MCF 10A (cell line): ENCODE measurements around the gene BNIPL. TPM values are rescaled to one million over a fixed set of nuclear protein-coding genes. Genes with fewer than 3 reads are reported as not detected.

ENCODE experiments used
- BruUV-seq: library from RNA; stranded (reverse); fragments of 400-500 nt; replicated peaks from 2 replicates; lab custom pipeline; 2021; lab: Mats Ljungman, UMichigan
- CTCF ChIA-PET: fragments of 300-600 bp; sonication (Branson Sonifier 250); formaldehyde crosslinking; extraction: SDS; loops from one replicate; lab custom pipeline; 2021; ENCODE audit warnings: antibody characterized with exemption, inconsistent platforms; lab: Yijun Ruan, JAX
- POLR2A ChIA-PET: fragments of 300-600, 350-650 bp; sonication (Branson Sonifier 250); formaldehyde crosslinking; extraction: SDS; loops from one replicate; lab custom pipeline; 2020; ENCODE audit warnings: antibody characterized with exemption, inconsistent platforms; lab: Yijun Ruan, JAX
- DNase-seq: peaks from one replicate; pipeline ENCODE4 v3.0.0-alpha.2; 2018; ENCODE audit not compliant: unreplicated experiment
- H3K27ac Mint-ChIP-seq: one replicate; pipeline ENCODE4 v1.8.0; 2022; ENCODE audit warnings: mild to moderate bottlenecking, low read depth, mixed read lengths; ENCODE audit not compliant: unreplicated experiment
- H3K27me3 Mint-ChIP-seq: one replicate; pipeline ENCODE4 v1.8.0; 2022; ENCODE audit warnings: mixed read lengths; ENCODE audit not compliant: insufficient read depth, unreplicated experiment
- H3K36me3 Mint-ChIP-seq: one replicate; pipeline ENCODE4 v1.8.0; 2022; ENCODE audit warnings: mild to moderate bottlenecking, moderate library complexity, mixed read lengths; ENCODE audit not compliant: insufficient read depth, unreplicated experiment
- H3K4me1 Mint-ChIP-seq: one replicate; pipeline ENCODE4 v1.8.0; 2022; ENCODE audit warnings: mixed read lengths; ENCODE audit not compliant: insufficient read depth, unreplicated experiment
- H3K4me3 Mint-ChIP-seq: one replicate; pipeline ENCODE4 v1.8.0; 2022; ENCODE audit warnings: mild to moderate bottlenecking, moderate library complexity, mixed read lengths; ENCODE audit not compliant: unreplicated experiment
- H3K9me3 Mint-ChIP-seq: one replicate; pipeline ENCODE4 v1.8.0; 2022; ENCODE audit warnings: mixed read lengths; ENCODE audit not compliant: unreplicated experiment
- CTCF ChIP-seq: fragments of 200-600 bp; IDR thresholded peaks from one replicate; pipeline ENCODE4 v1.8.0; 2022; ENCODE audit warnings: antibody characterized with exemption, mild to moderate bottlenecking; ENCODE audit not compliant: unreplicated experiment
- intact Hi-C: fragments of 100-400 bp; cut with micrococcal nuclease; formaldehyde crosslinking; loops from 2 replicates; pipeline ENCODE4 v1.14.1; 2022
- total RNA-seq: library from RNA; stranded (reverse); gene quantifications from 2 replicates; pipeline ENCODE4 v1.2.3, GENCODE V29; 2022

BNIPL gene
- total RNA-seq, 1 experiment from 2014 or later = 1.2 TPM

- H3K4me3 Mint-ChIP-seq = no peak overlapping the region
- H3K4me1 Mint-ChIP-seq = no peaks in the 10 kb centered on the region
- TF ChIP-seq CTCF = no peak
- no peak overlapping the region for H3K27ac Mint-ChIP-seq
- H3K27me3 Mint-ChIP-seq = no peaks in the 10 kb centered on the region
- no TSS peak for BruUV-seq
- H3K9me3 Mint-ChIP-seq = no peaks in the 10 kb centered on the region
- intact Hi-C loops = loop anchor here (10.0 kb wide), 1 partner anchor 183 kb away; the partner anchor contains the start of gene PSMD4
- POLR2A ChIA-PET = interaction anchor here (0.7 to 4.9 kb wide), 6 partner anchors 13 to 209 kb away, joined by 3 to 67 read pairs (median 4); partner anchors contain the start of genes CDC42SE1, MLLT11 and ZNF687
- peaks cover 15% of the 10 kb centered on the region for H3K36me3 Mint-ChIP-seq
- no peak for DNase-seq
- CTCF ChIA-PET = interaction anchor here (0.5 to 2.7 kb wide), 16 partner anchors 10 to 777 kb away, joined by 3 to 22 read pairs (median 4); partner anchors contain the start of gene TNFAIP8L2
These were observed 35.8 kb downstream of the BNIPL start for GRCh38 chr1:151072224-151072623.

GRCh38 chr1:151085953-151086559 is 49.7 kb downstream of the BNIPL start:
- peaks cover 5% of the 10 kb centered on the region for H3K36me3 Mint-ChIP-seq
- intact Hi-C loops = no loop called here
- DNase-seq = no peak
- H3K27me3 Mint-ChIP-seq = no peaks in the 10 kb centered on the region
- no peak overlapping the region for H3K4me3 Mint-ChIP-seq
- no peaks in the 10 kb centered on the region for H3K4me1 Mint-ChIP-seq
- no peaks in the 10 kb centered on the region for H3K9me3 Mint-ChIP-seq
- ChIA-PET POLR2A (interaction anchor here (0.7 to 1.1 kb wide), 3 partner anchors 21 to 151 kb away, joined by 3 read pairs; no protein-coding TSS in a partner anchor), CTCF (interaction anchor here (0.6 to 6.7 kb wide), 5 partner anchors 14 to 70 kb away, joined by 3 to 37 read pairs (median 9); partner anchors contain the start of genes GABPB2 and TNFAIP8L2)
- H3K27ac Mint-ChIP-seq = no peak overlapping the region
- BruUV-seq = no TSS peak
- TF ChIP-seq CTCF = no peak

Other genes starting within 250 kb of the BNIPL start
- gene CTSK, start 228.3 kb upstream of the BNIPL start, total RNA-seq = 6.2 and 6.4 TPM in 2 replicates
- 40.3 and 42.9 TPM in 2 replicates for gene ARNT, start 160.0 kb upstream of the BNIPL start, total RNA-seq
- gene CTXND2, start 149.4 kb upstream of the BNIPL start, total RNA-seq = not detected in 2 replicates
- gene SETDB1, start 110.2 kb upstream of the BNIPL start, total RNA-seq = 67.4 and 69.4 TPM in 2 replicates
- gene CERS2, start 61.8 kb upstream of the BNIPL start, total RNA-seq = 270 TPM in 2 replicates
- gene ANXA9, start 54.3 kb upstream of the BNIPL start, total RNA-seq = 0.37 and 0.61 TPM in 2 replicates
- 8.9 and 10.4 TPM in 2 replicates for gene MINDY1, start 29.7 kb upstream of the BNIPL start, total RNA-seq
- 17.6 and 24.1 TPM in 2 replicates for gene PRUNE1, start 28.1 kb upstream of the BNIPL start, total RNA-seq
- gene C1orf56, start 11.2 kb downstream of the BNIPL start, total RNA-seq = 2.2 and 2.7 TPM in 2 replicates
- 134 and 139 TPM in 2 replicates for gene CDC42SE1, start 23.0 kb downstream of the BNIPL start, total RNA-seq
- gene MLLT11, start 23.8 kb downstream of the BNIPL start, total RNA-seq = 0.86 and 1.3 TPM in 2 replicates
- 20.2 and 22.9 TPM in 2 replicates for gene GABPB2, start 34.2 kb downstream of the BNIPL start, total RNA-seq
- gene SEMA6C, start 110.0 kb downstream of the BNIPL start, total RNA-seq = 2.3 and 9.5 TPM in 2 replicates
- gene TNFAIP8L2, start 120.1 kb downstream of the BNIPL start, total RNA-seq = not detected in 2 replicates
- 14.4 and 22.3 TPM in 2 replicates for gene LYSMD1, start 129.3 kb downstream of the BNIPL start, total RNA-seq
- 88.5 and 93.0 TPM in 2 replicates for gene SCNM1, start 129.6 kb downstream of the BNIPL start, total RNA-seq
- gene TMOD4, start 139.4 kb downstream of the BNIPL start, total RNA-seq = 1.1 TPM in 1 of 2 replicates, not detected in the other
- gene VPS72, start 153.6 kb downstream of the BNIPL start, total RNA-seq = 106 and 108 TPM in 2 replicates
- gene PIP5K1A, start 162.0 kb downstream of the BNIPL start, total RNA-seq = 150 and 163 TPM in 2 replicates
- 266 and 285 TPM in 2 replicates for gene PSMD4, start 218.1 kb downstream of the BNIPL start, total RNA-seq
- 26.3 and 27.5 TPM in 2 replicates for gene ZNF687, start 245.7 kb downstream of the BNIPL start, total RNA-seq